GM18951 (cell line): ENCODE measurements around the gene REEP1.

Experiments
- POLR2A ChIP-seq: IDR thresholded peaks from 4 replicates; pipeline ENCODE4 v1.6.1; 2011; ENCODE audit warnings: mild to moderate bottlenecking; ENCODE audit not compliant: insufficient read length, insufficient read depth; ENCODE audit errors: extremely low read depth
- in situ Hi-C: fragments of 300-500 bp; cut with MboI; formaldehyde crosslinking; loops from one replicate; pipeline ENCODE4 v1.12.0; 2022; ENCODE audit warnings: low sequenced_read_pairs, mixed read lengths, inconsistent platforms; ENCODE audit not compliant: unreplicated experiment

REEP1 gene

GRCh38 chr2:86249176-86249575 is 88.2 kb downstream of the REEP1 start:
- no peak for TF ChIP-seq POLR2A
- in situ Hi-C loops: loop anchor here (10.0 kb wide), 1 partner anchor 116 kb away; no protein-coding TSS in a partner anchor

DNA sequence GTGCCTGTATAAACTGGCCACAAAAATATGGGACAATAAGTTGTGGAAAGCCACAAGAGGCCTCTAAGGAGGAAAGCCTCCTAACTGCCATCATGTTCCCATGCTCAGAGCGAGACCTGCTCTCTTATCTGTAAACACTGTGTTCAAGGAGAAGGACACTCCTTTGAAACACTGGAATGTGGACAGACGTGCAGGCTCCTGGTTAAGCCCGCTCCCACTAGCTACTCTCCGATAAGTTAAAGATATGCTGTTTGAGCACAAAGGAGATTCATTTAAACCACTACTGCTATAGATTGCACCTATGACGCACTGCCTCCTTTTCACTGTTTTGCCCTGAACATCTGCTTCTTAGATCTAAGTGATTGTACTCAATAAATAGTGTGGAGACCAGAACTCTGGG is 92.2 kb downstream of the REEP1 start:
- in situ Hi-C loops: loop anchor here (10.0 kb wide), 1 partner anchor 120 kb away; no protein-coding TSS in a partner anchor

- in situ Hi-C loops: loop anchor here (10.0 kb wide), 1 partner anchor 120 kb away; no protein-coding TSS in a partner anchor
These were observed 92.6 kb downstream of the REEP1 start for GRCh38 chr2:86244781-86245180.

GRCh38 chr2:86243950-86244733 is 93.3 kb downstream of the REEP1 start:
- in situ Hi-C loops: loop anchor here (10.0 kb wide), 1 partner anchor 121 kb away; no protein-coding TSS in a partner anchor

DNA sequence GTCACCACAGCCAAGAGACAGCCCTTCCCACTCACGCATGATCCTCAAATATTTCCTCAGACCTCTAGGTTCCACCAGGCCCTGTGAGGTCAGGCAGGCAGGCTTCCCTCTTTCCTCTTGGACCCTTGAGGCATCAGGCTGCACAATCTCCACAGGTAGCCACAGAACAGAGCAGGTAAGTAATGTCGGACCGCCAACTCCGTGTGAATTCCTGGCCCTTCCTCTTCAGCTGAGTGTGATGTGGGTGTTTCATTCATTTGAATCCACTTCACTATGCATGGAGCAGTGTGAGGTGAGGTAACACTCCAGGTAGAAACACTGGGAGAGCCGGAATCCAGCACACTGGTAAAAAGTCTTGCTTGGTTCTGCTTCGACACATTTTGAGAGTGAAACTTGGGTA is 94.2 kb downstream of the REEP1 start:
- TF ChIP-seq POLR2A: no peak
- in situ Hi-C loops: loop anchor here (10.0 kb wide), 1 partner anchor 122 kb away; no protein-coding TSS in a partner anchor

More at GRCh38 chr2:86243950-86244733, 93.3 kb downstream of the REEP1 start:
- no peak for TF ChIP-seq POLR2A

- in situ Hi-C loops: loop anchor here (10.0 kb wide), 1 partner anchor 123 kb away; no protein-coding TSS in a partner anchor
- TF ChIP-seq POLR2A: no peak
These were observed 95.8 kb downstream of the REEP1 start for GRCh38 chr2:86241611-86242010.

DNA sequence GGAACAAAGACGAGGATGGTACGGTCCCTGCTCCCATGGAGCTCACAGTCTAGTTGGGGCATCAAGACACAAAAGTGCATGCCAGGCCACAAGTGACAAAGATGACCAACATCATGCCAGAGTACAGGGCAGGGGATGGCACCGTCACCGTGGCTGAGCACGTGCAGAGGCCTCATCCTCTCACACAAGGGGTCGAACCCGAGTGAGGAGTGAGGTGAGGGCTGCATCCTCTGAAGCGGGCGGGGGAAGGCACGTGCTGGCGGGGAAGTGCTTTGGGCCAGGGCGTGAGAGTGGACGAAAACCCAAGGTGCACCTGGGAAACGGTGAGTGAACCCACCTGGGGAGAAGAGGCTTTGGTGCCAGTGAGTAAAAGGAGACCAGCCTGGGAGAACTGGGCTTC is 97.2 kb downstream of the REEP1 start:
- in situ Hi-C loops: loop anchor here (10.0 kb wide), 1 partner anchor 125 kb away; no protein-coding TSS in a partner anchor
- TF ChIP-seq POLR2A: no peak

GRCh38 chr2:86239745-86240144 is 97.7 kb downstream of the REEP1 start:
- in situ Hi-C loops: loop anchor here (10.0 kb wide), 1 partner anchor 125 kb away; no protein-coding TSS in a partner anchor
- TF ChIP-seq POLR2A: no peak

GRCh38 chr2:86239326-86239725 is 98.1 kb downstream of the REEP1 start:
- in situ Hi-C loops: no loop called here
- no peak for TF ChIP-seq POLR2A

DNA sequence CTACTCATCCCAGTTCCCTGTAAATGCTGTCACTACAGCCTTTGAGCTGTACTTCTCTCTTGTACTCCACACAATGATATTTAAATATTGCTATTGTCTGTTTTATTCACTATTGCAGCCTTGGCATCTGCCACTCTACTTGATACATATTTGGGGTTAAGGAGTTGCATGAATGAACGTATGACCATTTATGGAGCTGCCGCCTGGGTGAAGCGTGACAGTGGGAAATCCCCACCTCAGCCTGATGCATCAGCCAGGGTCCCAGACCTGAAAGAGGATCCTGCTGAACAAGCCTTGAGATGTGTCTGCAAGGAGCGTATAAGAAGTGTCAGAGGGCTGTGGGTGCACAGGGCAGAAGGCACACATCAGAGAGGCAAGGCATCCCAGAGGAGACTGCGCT is 99.1 kb downstream of the REEP1 start:
- in situ Hi-C loops: no loop called here

DNA sequence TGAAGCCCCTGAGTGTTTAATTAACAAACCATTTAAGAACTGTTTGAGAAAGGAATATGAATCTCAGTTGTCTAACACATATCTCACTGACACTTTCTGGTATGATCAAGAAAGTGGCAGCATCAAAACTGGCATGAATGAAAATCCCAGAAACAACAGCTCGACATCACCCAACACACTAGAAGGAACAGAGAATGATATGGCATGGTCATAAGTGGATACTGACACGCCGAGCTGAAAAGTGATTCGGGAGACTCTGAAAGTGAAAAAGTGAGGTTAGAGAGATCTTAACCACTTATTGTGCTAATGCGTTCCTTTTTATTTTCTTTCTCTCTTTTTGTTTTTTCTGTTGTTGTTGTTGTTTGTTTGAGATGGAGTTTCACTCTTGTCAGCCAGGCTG is 100.3 kb downstream of the REEP1 start:
- no peak for TF ChIP-seq POLR2A
- in situ Hi-C loops: no loop called here

More for the DNA sequence above, 99.1 kb downstream of the REEP1 start:
- no peak for TF ChIP-seq POLR2A

DNA sequence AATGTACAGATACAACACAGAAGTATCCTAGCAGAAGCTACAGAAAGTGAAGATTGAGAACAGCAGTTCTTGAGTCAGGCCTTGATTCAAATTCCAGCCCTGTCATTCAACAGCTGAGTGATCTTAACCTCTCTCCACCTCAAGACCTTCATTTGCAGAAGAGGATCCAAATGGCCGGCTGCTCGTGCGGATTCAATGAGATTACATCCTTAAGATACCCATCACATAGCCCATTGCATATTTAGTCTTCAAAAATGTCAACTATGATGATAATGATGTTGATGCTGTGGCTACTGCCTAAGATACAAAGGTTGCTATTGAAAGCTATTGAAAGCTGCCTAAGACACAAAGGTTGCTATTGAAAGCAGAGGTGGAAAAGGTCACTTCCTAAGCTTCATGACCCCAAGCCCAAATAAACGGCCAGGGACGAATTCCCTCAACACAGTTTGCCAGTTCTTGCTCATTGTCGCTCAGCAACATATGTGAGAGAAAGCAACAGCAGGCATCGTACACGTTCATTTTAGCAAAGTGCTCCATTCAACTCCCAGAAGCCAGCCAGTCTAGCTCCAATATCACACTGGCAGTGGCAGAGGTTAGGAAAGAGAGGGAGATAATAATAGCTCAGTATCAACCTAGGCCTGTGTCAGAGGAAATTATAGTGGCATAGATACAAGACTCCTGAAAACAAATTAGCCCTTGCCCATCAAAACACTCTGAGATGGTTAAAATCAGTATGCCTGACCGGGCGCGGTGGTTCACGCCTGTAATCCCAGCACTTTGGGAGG is 102.0 kb downstream of the REEP1 start:
- TF ChIP-seq POLR2A: no peak
- in situ Hi-C loops: no loop called here

GRCh38 chr2:86234563-86235131 is 102.8 kb downstream of the REEP1 start:
- in situ Hi-C loops: no loop called here
- TF ChIP-seq POLR2A: no peak
